ENCODE results near the gene PYROXD2.
"Not testable (repeated sequence)": the region's sequence is repeated elsewhere in the genome, so short reads cannot be mapped to it uniquely, and the experiment has no call there.

Gene PYROXD2

GRCh38 chr10:98389398-98389797, 25.6 kb downstream of the PYROXD2 start:
- DNase-seq, result no peak

- DNase-seq, result no peak
Observed at GRCh38 chr10:98388101-98388655, 26.8 kb downstream of the PYROXD2 start.

- DNase-seq, result no peak
Observed at GRCh38 chr10:98384531-98385133, 30.4 kb downstream of the PYROXD2 start.

- no peak for DNase-seq
Observed at GRCh38 chr10:98383869-98384268, 31.1 kb downstream of the PYROXD2 start.

- DNase-seq, result not testable (repeated sequence)
Observed at GRCh38 chr10:98383134-98383667, 31.8 kb downstream of the PYROXD2 start.

GRCh38 chr10:98382691-98383101, 32.3 kb downstream of the PYROXD2 start:
- no peak for DNase-seq

- no peak for DNase-seq
Observed at GRCh38 chr10:98380493-98381339, 34.3 kb downstream of the PYROXD2 start.

GRCh38 chr10:98378722-98379121, 36.3 kb downstream of the PYROXD2 start:
- DNase-seq, result no peak

- DNase-seq, result no peak
Observed at GRCh38 chr10:98377536-98377935, 37.4 kb downstream of the PYROXD2 start.

- no peak for DNase-seq
Observed at GRCh38 chr10:98377001-98377400, 38.0 kb downstream of the PYROXD2 start.

- DNase-seq, result peak; percentile 95
Observed at GRCh38 chr10:98376485-98376884, 38.5 kb downstream of the PYROXD2 start.

GRCh38 chr10:98374217-98374985, 40.6 kb downstream of the PYROXD2 start:
- peak; percentile 85 for DNase-seq

- DNase-seq, result peak; percentile 20
Observed at GRCh38 chr10:98373260-98374040, 41.5 kb downstream of the PYROXD2 start.

- peak; percentile 43 for DNase-seq
Observed at GRCh38 chr10:98370831-98371820, 43.9 kb downstream of the PYROXD2 start.

GRCh38 chr10:98369801-98370200, 45.2 kb downstream of the PYROXD2 start:
- no peak for DNase-seq

GRCh38 chr10:98368644-98369043, 46.3 kb downstream of the PYROXD2 start:
- no peak for DNase-seq

GRCh38 chr10:98367604-98368451, 47.2 kb downstream of the PYROXD2 start:
- DNase-seq, result no peak

- DNase-seq, result no peak
Observed at GRCh38 chr10:98366062-98366530, 48.9 kb downstream of the PYROXD2 start.

GRCh38 chr10:98365406-98366061, 49.4 kb downstream of the PYROXD2 start:
- DNase-seq, result no peak

Data from NCI-H510A treated with DMSO at 0.1 percent for 48 hours (cell line).